Femur (tissue), 1 donor: ENCODE measurements around the gene NPEPL1.

Source experiments
- DNase-seq: peaks from one replicate; pipeline ENCODE4 v3.0.0-alpha.2; 2017

The NPEPL1 gene

GRCh38 chr20:58685988-58686387 is 6.6 kb upstream of the NPEPL1 start:
- DNase-seq: no peak

GRCh38 chr20:58688414-58688813 is 4.2 kb upstream of the NPEPL1 start:
- no peak for DNase-seq

- DNase-seq: peak; percentile 85
These were observed 3.8 kb upstream of the NPEPL1 start for GRCh38 chr20:58688840-58689239.

GRCh38 chr20:58690396-58691135 is 2.0 kb upstream of the NPEPL1 start:
- peak; percentile 73 for DNase-seq

- DNase-seq: peak; percentile 58
These were observed 624 bp upstream of the NPEPL1 start for GRCh38 chr20:58691773-58692578.

GRCh38 chr20:58693226-58694006 is 816 bp downstream of the NPEPL1 start:
- DNase-seq: peak; percentile 50

GRCh38 chr20:58694241-58695083 is 1.9 kb downstream of the NPEPL1 start:
- no peak for DNase-seq

- no peak for DNase-seq
These were observed 2.6 kb downstream of the NPEPL1 start for GRCh38 chr20:58695084-58695722.

GRCh38 chr20:58695895-58696375 is 3.3 kb downstream of the NPEPL1 start:
- DNase-seq: peak; percentile 18

GRCh38 chr20:58696411-58696961 is 3.9 kb downstream of the NPEPL1 start:
- DNase-seq: no peak

GRCh38 chr20:58697201-58697866 is 4.7 kb downstream of the NPEPL1 start:
- DNase-seq: peak; percentile 18

GRCh38 chr20:58697867-58698703 is 5.5 kb downstream of the NPEPL1 start:
- DNase-seq: no peak

GRCh38 chr20:58698741-58699622 is 6.4 kb downstream of the NPEPL1 start:
- DNase-seq: peak; percentile 94

GRCh38 chr20:58699623-58700107 is 7.1 kb downstream of the NPEPL1 start:
- peak; percentile 43 for DNase-seq

GRCh38 chr20:58700121-58700821 is 7.7 kb downstream of the NPEPL1 start:
- peak; percentile 57 for DNase-seq

GRCh38 chr20:58700823-58701222 is 8.2 kb downstream of the NPEPL1 start:
- DNase-seq: peak; percentile 77

- DNase-seq: no peak
These were observed 9.0 kb downstream of the NPEPL1 start for GRCh38 chr20:58701431-58702160.
